Measurements from ENCODE around the gene CENPS. TPM values are rescaled to one million over a fixed set of nuclear protein-coding genes. Genes with fewer than 3 reads are reported as not detected.

Gene CENPS
- polyA plus RNA-seq, 1 experiment = 11.4 TPM

- H3K27ac ChIP-seq (ENCODE audit: low read depth, low read length) = no peak overlapping the region
- ChIA-PET CTCF (interaction anchor here (1.5 to 3.4 kb wide), 2 partner anchors 57 to 60 kb away, joined by 5 to 21 read pairs; no protein-coding TSS in a partner anchor), POLR2A (interaction anchor here (0.6 kb wide), 1 partner anchor 600 kb away, joined by 3 read pairs; no protein-coding TSS in a partner anchor)
- no peak for DNase-seq (ENCODE audit: low read depth, low spot score)
- H3K9me3 ChIP-seq (ENCODE audit: control insufficient read depth, insufficient read depth, low read length) = no peaks in the 10 kb centered on the region
- no peaks in the 10 kb centered on the region for H3K27me3 ChIP-seq (ENCODE audit: control insufficient read depth, insufficient read depth, low read length)
- no peak overlapping the region for H3K4me3 ChIP-seq (ENCODE audit: low read depth, low read length)
- no peak for TF ChIP-seq CTCF (IDR thresholded peaks at IDR 0.05; ENCODE audit: low read depth, low read length)
Measured at GRCh38 chr1:10437052-10437451, 6.8 kb downstream of the CENPS start.

- Histone ChIP-seq H3K9me3 (ENCODE audit: control insufficient read depth, insufficient read depth, low read length) (no peaks in the 10 kb centered on the region), H3K4me3 (ENCODE audit: low read depth, low read length) (no peak overlapping the region), H3K27me3 (ENCODE audit: control insufficient read depth, insufficient read depth, low read length) (no peaks in the 10 kb centered on the region), H3K27ac (ENCODE audit: low read depth, low read length) (no peak overlapping the region)
- DNase-seq (ENCODE audit: low read depth, low spot score) = no peak
- CTCF ChIA-PET = interaction anchor here (0.6 to 3.4 kb wide), 3 partner anchors 8 to 62 kb away, joined by 3 to 21 read pairs (median 5); no protein-coding TSS in a partner anchor
- no peak for TF ChIP-seq CTCF (IDR thresholded peaks at IDR 0.05; ENCODE audit: low read depth, low read length)
- POLR2A ChIA-PET = no interaction called here
Measured at GRCh38 chr1:10438677-10439163, 8.5 kb downstream of the CENPS start.

GRCh38 chr1:10440305-10440704 is 10.1 kb downstream of the CENPS start:
- ChIA-PET POLR2A (no interaction called here), CTCF (no interaction called here)
- H3K27ac ChIP-seq (ENCODE audit: low read depth, low read length) = no peak overlapping the region
- no peak for TF ChIP-seq CTCF (IDR thresholded peaks at IDR 0.05; ENCODE audit: low read depth, low read length)
- no peak for DNase-seq (ENCODE audit: low read depth, low spot score)
- H3K4me3 ChIP-seq (ENCODE audit: low read depth, low read length) = no peak overlapping the region
- no peaks in the 10 kb centered on the region for H3K27me3 ChIP-seq (ENCODE audit: control insufficient read depth, insufficient read depth, low read length)
- no peaks in the 10 kb centered on the region for H3K9me3 ChIP-seq (ENCODE audit: control insufficient read depth, insufficient read depth, low read length)

GRCh38 chr1:10440794-10441193 is 10.6 kb downstream of the CENPS start:
- POLR2A ChIA-PET = no interaction called here
- CTCF ChIA-PET = no interaction called here
- Histone ChIP-seq H3K27me3 (ENCODE audit: control insufficient read depth, insufficient read depth, low read length) (no peaks in the 10 kb centered on the region), H3K27ac (ENCODE audit: low read depth, low read length) (no peak overlapping the region), H3K9me3 (ENCODE audit: control insufficient read depth, insufficient read depth, low read length) (no peaks in the 10 kb centered on the region), H3K4me3 (ENCODE audit: low read depth, low read length) (no peak overlapping the region)
- DNase-seq (ENCODE audit: low read depth, low spot score) = no peak
- no peak for TF ChIP-seq CTCF (IDR thresholded peaks at IDR 0.05; ENCODE audit: low read depth, low read length)

GRCh38 chr1:10444248-10444647 is 14.0 kb downstream of the CENPS start:
- H3K27ac ChIP-seq (ENCODE audit: low read depth, low read length) = no peak overlapping the region
- CTCF ChIA-PET = interaction anchor here (1.2 kb wide), 1 partner anchor 14 kb away, joined by 4 read pairs; the partner anchor contains the start of gene CENPS
- POLR2A ChIA-PET = no interaction called here
- no peaks in the 10 kb centered on the region for H3K9me3 ChIP-seq (ENCODE audit: control insufficient read depth, insufficient read depth, low read length)
- no peak for TF ChIP-seq CTCF (IDR thresholded peaks at IDR 0.05; ENCODE audit: low read depth, low read length)
- no peak overlapping the region for H3K4me3 ChIP-seq (ENCODE audit: low read depth, low read length)
- no peaks in the 10 kb centered on the region for H3K27me3 ChIP-seq (ENCODE audit: control insufficient read depth, insufficient read depth, low read length)
- DNase-seq (ENCODE audit: low read depth, low spot score) = no peak

Data from AG04450 (cell line).